ENCODE data around the gene SETD7.

The SETD7 gene

DNA sequence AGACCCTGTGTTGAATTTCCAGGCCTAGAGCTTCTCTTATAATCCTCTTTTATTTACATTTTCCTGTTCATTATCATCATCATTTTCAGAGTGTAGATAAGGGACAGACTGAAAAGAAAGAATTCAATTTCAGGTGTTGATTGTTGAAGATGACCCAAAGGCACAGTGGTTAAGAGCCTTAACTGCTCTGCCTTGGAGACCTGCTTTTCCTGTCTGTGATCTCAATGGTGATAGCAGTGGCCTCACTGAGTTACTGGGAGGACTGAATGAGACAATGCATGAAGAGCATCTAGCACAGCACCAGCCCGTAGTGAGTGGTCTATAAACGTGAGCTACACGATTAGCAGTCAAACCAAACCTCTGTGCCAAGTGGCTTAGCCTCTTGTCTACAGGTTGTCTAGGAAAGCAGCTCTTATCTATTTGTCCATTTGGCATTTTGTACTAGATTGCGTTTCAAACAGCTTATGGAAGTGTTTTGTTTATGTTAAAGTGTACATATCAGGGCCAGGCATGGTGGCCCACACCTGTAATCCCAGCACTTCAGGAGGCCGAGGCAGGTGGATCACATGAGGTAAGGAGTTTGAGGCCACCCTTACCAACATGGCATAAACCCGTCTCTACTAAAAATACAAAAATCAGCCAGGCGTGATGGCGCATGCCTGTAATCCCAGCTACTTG, 41.5 kb downstream of the SETD7 start:
- Histone ChIP-seq H3K27me3 (ENCODE audit: control insufficient read depth in 1 of 2, insufficient read depth in 2 of 2, low read length in 2 of 2) (no peaks in the 10 kb centered on the region), H3K4me3 (ENCODE audit: low read depth in 1 of 2, low read length in 2 of 2) (no peak overlapping the region), H3K36me3 (ENCODE audit: control insufficient read depth in 1 of 2, insufficient read depth in 2 of 2, low read length in 2 of 2) (peaks cover 15 to 41% of the 10 kb centered on the region in 2 donors), H3K4me1 (ENCODE audit: control insufficient read depth in 1 of 2, insufficient read depth in 2 of 2, low read length in 2 of 2) (no peaks in the 10 kb centered on the region), H3K27ac (ENCODE audit: low read depth, low read length) (no peak overlapping the region), H3K9me3 (ENCODE audit: control insufficient read depth in 1 of 2, low read length in 2 of 2) (no peaks in the 10 kb centered on the region), H3K9ac (ENCODE audit: low read depth in 1 of 2, low read length in 2 of 2) (no peak overlapping the region)

DNA sequence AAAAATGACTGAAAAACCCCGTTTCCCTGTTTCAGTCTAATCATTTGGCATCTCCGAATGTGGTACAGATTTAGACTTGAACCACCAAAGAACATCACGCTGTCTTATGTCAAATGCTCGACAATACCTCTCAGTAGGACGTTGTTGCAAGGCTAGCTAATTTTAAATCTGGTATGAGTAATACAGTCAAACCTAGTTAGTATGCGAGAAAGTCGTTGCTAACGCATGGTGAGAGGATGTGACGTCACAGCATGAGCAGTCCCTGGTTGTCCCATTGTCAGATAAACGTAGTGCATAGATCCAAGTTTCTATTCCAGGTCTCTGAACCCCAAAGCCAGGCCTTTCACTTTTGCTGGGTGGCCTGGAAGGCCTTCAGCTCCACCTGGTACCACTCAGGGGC, 44.7 kb downstream of the SETD7 start:
- Histone ChIP-seq H3K36me3 (ENCODE audit: control insufficient read depth in 1 of 2, insufficient read depth in 2 of 2, low read length in 2 of 2) (peaks cover 15 to 38% of the 10 kb centered on the region in 2 donors), H3K4me3 (ENCODE audit: low read depth in 1 of 2, low read length in 2 of 2) (no peak overlapping the region), H3K27ac (ENCODE audit: low read depth, low read length) (no peak overlapping the region), H3K27me3 (ENCODE audit: control insufficient read depth in 1 of 2, insufficient read depth in 2 of 2, low read length in 2 of 2) (no peaks in the 10 kb centered on the region), H3K9me3 (ENCODE audit: control insufficient read depth in 1 of 2, low read length in 2 of 2) (no peaks in the 10 kb centered on the region), H3K4me1 (ENCODE audit: control insufficient read depth in 1 of 2, insufficient read depth in 2 of 2, low read length in 2 of 2) (no peaks in the 10 kb centered on the region), H3K9ac (ENCODE audit: low read depth in 1 of 2, low read length in 2 of 2) (no peak overlapping the region)

DNA sequence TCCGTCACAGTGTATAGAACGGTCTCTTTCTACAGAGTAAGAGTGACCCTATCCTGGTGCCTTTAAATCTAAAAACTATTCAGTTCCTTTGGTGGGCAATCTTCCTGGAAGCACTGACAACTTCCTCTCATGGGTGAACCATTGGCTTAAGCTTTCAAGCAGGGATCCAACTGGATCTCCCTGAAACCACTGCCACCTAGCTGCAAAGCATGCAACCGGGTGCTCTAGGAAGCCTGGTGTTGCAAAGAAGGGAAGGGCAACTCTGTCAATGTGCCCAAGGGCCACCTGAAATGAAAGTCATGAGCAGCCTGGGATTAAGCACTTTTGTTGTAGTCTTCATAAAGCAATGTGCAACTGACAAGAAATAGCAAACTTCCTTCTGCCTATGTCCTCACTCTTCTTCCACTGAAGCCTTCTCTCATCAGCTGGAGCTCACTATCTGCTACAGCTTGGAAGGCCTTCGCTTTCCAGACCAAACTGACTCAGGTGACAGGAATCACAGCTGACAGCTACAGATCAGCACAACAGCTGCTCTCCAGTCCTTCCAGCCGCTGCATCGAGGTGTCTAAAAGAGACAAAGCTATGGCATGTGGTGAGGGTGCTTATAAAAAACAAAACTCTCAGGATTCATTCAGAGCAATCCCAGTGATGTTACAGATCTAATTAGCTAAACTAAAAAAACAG, 46.1 kb downstream of the SETD7 start:
- H3K9me3 ChIP-seq (ENCODE audit: control insufficient read depth in 1 of 2, low read length in 2 of 2) = no peaks in the 10 kb centered on the region
- H3K9ac ChIP-seq (ENCODE audit: low read depth in 1 of 2, low read length in 2 of 2) = no peak overlapping the region
- no peaks in the 10 kb centered on the region for H3K27me3 ChIP-seq (ENCODE audit: control insufficient read depth in 1 of 2, insufficient read depth in 2 of 2, low read length in 2 of 2)
- peaks cover 15 to 31% of the 10 kb centered on the region in 2 donors for H3K36me3 ChIP-seq (ENCODE audit: control insufficient read depth in 1 of 2, insufficient read depth in 2 of 2, low read length in 2 of 2)
- no peak overlapping the region for H3K27ac ChIP-seq (ENCODE audit: low read depth, low read length)
- H3K4me3 ChIP-seq (ENCODE audit: low read depth in 1 of 2, low read length in 2 of 2) = no peak overlapping the region
- no peaks in the 10 kb centered on the region for H3K4me1 ChIP-seq (ENCODE audit: control insufficient read depth in 1 of 2, insufficient read depth in 2 of 2, low read length in 2 of 2)

DNA sequence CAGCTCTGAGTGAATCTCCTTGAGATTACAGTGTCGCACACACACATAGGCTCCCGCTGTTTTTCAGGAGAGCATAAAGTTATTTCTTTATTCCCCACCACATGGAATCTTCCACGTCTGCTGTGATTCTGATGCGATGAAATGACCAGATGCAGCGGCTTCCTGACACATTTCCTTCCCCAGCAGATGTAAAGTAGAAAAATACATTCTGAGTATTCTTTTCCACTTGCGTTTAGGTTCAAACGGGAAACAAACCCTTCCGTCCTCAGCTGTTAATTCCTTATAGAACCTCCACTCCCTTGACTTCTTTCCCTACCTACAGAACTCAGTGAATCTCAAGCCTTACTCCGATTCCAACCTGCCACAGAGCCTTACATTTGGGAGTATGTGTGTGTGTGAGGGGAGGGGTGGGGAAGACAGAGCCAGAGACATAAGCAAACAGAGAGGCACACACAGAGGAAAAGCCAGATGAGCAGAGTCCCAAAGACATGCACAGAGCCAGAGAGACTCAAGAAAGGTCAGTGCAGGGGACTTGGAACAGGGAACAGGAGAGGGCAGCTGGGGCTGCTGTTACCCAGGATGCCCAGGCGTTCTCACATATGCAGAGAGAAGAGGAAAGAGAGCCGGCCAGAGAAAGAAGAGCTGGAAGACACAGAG, 47.3 kb downstream of the SETD7 start:
- no peak overlapping the region for H3K9ac ChIP-seq (ENCODE audit: low read depth in 1 of 2, low read length in 2 of 2)
- no peaks in the 10 kb centered on the region for H3K4me1 ChIP-seq (ENCODE audit: control insufficient read depth in 1 of 2, insufficient read depth in 2 of 2, low read length in 2 of 2)
- H3K9me3 ChIP-seq (ENCODE audit: control insufficient read depth in 1 of 2, low read length in 2 of 2) = no peaks in the 10 kb centered on the region
- peaks cover 11 to 27% of the 10 kb centered on the region in 2 donors for H3K36me3 ChIP-seq (ENCODE audit: control insufficient read depth in 1 of 2, insufficient read depth in 2 of 2, low read length in 2 of 2)
- no peak overlapping the region for H3K4me3 ChIP-seq (ENCODE audit: low read depth in 1 of 2, low read length in 2 of 2)
- H3K27me3 ChIP-seq (ENCODE audit: control insufficient read depth in 1 of 2, insufficient read depth in 2 of 2, low read length in 2 of 2) = no peaks in the 10 kb centered on the region
- H3K27ac ChIP-seq (ENCODE audit: low read depth, low read length) = no peak overlapping the region

DNA sequence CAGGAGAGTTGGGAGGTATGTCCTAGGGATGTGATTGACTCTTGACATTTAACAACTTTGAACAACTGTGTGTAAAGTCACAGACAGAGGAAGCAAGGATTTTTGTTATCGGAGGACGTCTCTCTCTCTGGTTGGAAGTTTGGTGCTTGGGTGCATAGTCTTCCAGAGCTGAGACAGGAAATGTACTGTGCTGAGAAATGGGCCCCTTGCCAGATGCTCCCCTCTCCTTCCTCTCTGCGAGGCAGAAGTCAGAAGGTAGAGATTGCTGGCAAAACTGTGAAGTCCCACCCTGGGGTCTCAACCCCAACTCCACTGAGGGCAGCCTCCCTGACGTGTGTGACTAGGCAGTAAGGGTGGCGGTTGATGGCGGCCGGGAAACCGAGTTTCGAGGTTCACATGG, 49.2 kb downstream of the SETD7 start:
- no peak overlapping the region for H3K9ac ChIP-seq (ENCODE audit: low read depth in 1 of 2, low read length in 2 of 2)
- H3K4me3 ChIP-seq (ENCODE audit: low read depth in 1 of 2, low read length in 2 of 2) = no peak overlapping the region
- H3K36me3 ChIP-seq (ENCODE audit: control insufficient read depth in 1 of 2, insufficient read depth in 2 of 2, low read length in 2 of 2) = peaks cover 8 to 25% of the 10 kb centered on the region in 2 donors
- H3K27ac ChIP-seq (ENCODE audit: low read depth, low read length) = no peak overlapping the region
- H3K9me3 ChIP-seq (ENCODE audit: control insufficient read depth in 1 of 2, low read length in 2 of 2) = no peaks in the 10 kb centered on the region
- no peaks in the 10 kb centered on the region for H3K27me3 ChIP-seq (ENCODE audit: control insufficient read depth in 1 of 2, insufficient read depth in 2 of 2, low read length in 2 of 2)
- no peaks in the 10 kb centered on the region for H3K4me1 ChIP-seq (ENCODE audit: control insufficient read depth in 1 of 2, insufficient read depth in 2 of 2, low read length in 2 of 2)

DNA sequence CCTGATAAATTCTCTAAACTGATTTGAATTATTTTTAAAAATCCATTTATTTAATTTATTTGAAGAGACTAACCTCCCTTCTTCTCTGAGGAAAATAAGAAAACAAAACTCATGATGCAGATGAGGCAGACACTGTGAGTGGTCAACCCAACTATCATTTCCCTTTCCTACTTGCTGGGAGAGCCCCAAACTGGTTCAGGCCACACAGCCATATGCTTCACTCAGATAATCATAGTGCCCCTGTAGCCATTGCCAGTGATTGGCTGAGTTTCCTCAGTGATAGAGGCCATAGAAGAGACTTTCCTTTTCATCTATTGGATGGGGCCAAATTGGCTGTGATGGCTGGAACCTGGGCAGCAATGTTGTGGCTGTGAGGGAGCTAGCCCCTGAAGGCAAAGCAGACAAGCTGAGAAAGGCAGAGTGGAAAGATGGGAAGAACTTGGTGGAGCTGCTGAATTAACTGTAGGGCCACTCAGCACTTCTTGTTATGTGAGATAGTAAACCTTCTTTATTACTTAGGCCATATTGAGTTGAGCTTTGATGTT, 52.3 kb downstream of the SETD7 start:
- H3K27me3 ChIP-seq (ENCODE audit: control insufficient read depth in 1 of 2, insufficient read depth in 2 of 2, low read length in 2 of 2) = no peaks in the 10 kb centered on the region
- no peak overlapping the region for H3K4me3 ChIP-seq (ENCODE audit: low read depth in 1 of 2, low read length in 2 of 2)

DNA sequence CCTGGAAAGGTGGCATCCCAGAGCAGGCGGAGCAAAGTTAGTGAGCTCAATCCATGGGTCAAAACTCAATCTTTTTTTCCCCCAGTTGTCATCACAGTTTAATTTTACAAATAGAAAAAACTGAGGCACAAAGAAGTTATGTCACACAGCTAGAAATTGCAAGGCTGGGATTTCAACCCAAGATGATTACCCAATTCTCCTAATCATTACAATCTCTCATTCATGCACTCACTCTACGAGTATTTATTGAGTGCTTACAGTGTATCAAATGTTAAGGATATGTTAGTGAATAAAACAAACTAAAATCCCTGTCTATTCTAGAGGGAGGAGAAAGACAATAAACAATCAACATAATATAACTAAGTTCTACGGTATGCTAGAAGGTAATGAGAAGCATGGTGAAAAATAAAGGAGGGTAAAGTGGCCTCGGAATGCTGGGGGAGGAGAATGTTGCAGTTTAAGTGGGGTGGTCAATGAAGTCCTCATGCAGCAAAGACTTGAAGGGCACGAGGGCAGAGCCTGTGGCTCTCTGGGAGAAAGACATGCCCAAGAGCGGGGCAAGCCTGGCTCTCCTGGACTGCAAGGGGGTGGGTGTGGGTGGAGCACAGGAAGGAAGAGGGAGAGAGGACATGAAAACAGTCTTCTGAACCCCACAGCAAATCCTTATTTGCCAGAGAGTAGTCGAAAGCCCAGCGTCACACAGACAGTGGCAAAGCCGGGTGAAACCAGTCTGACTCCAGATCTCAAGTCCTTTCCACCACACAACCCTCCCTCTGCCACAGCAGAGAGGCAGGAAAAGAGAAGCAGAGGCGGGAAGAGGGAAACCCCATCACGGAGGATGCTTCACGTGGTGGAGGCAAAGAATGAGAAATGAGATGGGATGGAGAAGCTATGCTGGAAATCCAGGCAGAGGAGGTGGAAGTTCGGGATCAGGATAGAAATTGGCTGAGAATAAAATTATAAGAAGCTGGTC, 53.8 kb downstream of the SETD7 start:
- Histone ChIP-seq H3K4me3 (ENCODE audit: low read depth in 1 of 2, low read length in 2 of 2) (no peak overlapping the region), H3K27ac (ENCODE audit: low read depth, low read length) (no peak overlapping the region), H3K4me1 (ENCODE audit: control insufficient read depth in 1 of 2, insufficient read depth in 2 of 2, low read length in 2 of 2) (no peaks in the 10 kb centered on the region), H3K36me3 (ENCODE audit: control insufficient read depth in 1 of 2, insufficient read depth in 2 of 2, low read length in 2 of 2) (peaks cover 0 to 6% of the 10 kb centered on the region in 2 donors), H3K27me3 (ENCODE audit: control insufficient read depth in 1 of 2, insufficient read depth in 2 of 2, low read length in 2 of 2) (no peaks in the 10 kb centered on the region), H3K9me3 (ENCODE audit: control insufficient read depth in 1 of 2, low read length in 2 of 2) (no peaks in the 10 kb centered on the region), H3K9ac (ENCODE audit: low read depth in 1 of 2, low read length in 2 of 2) (no peak overlapping the region)

More for the DNA sequence above, 52.3 kb downstream of the SETD7 start:
- Histone ChIP-seq H3K4me1 (ENCODE audit: control insufficient read depth in 1 of 2, insufficient read depth in 2 of 2, low read length in 2 of 2) (no peaks in the 10 kb centered on the region), H3K9me3 (ENCODE audit: control insufficient read depth in 1 of 2, low read length in 2 of 2) (no peaks in the 10 kb centered on the region), H3K36me3 (ENCODE audit: control insufficient read depth in 1 of 2, insufficient read depth in 2 of 2, low read length in 2 of 2) (peaks cover 0 to 11% of the 10 kb centered on the region in 2 donors), H3K9ac (ENCODE audit: low read depth in 1 of 2, low read length in 2 of 2) (no peak overlapping the region), H3K27ac (ENCODE audit: low read depth, low read length) (no peak overlapping the region)

DNA sequence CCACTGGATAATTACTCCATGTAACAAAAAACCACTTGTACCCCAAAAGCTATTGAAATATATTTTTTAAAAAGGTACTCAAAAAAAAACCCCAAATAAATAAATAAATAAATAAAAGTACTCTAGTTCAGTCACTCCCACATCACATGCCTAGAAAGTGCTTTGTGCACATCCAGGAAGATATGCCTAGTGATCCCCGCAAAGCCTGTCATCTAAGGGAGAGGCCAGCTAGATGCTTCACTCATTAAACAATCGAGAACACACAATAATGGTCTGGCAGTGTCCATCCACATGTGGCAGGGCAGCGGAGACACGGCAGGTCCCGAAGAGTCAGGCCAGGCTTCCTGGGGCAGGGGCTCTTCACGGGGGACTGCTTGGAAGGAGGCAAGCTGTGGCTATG, 54.5 kb downstream of the SETD7 start:
- H3K4me1 ChIP-seq (ENCODE audit: control insufficient read depth in 1 of 2, insufficient read depth in 2 of 2, low read length in 2 of 2) = no peaks in the 10 kb centered on the region
- no peaks in the 10 kb centered on the region for H3K27me3 ChIP-seq (ENCODE audit: control insufficient read depth in 1 of 2, insufficient read depth in 2 of 2, low read length in 2 of 2)
- H3K9me3 ChIP-seq (ENCODE audit: control insufficient read depth in 1 of 2, low read length in 2 of 2) = no peaks in the 10 kb centered on the region
- peaks cover 0 to under 1% of the 10 kb centered on the region in 2 donors for H3K36me3 ChIP-seq (ENCODE audit: control insufficient read depth in 1 of 2, insufficient read depth in 2 of 2, low read length in 2 of 2)
- no peak overlapping the region for H3K27ac ChIP-seq (ENCODE audit: low read depth, low read length)
- no peak overlapping the region for H3K9ac ChIP-seq (ENCODE audit: low read depth in 1 of 2, low read length in 2 of 2)
- no peak overlapping the region for H3K4me3 ChIP-seq (ENCODE audit: low read depth in 1 of 2, low read length in 2 of 2)

DNA sequence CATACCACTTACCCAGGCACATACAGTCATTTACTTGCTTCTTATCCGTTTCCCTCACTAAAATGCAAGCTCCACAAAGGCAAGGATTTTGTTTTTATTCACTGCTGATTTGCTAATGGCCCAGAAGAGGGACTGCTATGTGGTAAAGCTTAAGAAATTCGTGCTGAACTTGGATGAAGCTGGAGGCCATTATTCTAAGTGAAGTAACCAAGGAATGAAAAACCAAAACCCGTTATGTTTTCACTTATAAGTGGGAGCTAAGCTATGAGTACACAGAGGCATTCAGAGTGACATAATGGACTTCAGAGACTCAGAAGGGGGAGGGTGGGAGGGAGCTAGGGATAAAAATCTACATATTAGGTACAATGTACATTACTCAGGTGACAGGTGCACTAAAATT, 54.9 kb downstream of the SETD7 start:
- no peaks in the 10 kb centered on the region for H3K36me3 ChIP-seq (ENCODE audit: control insufficient read depth in 1 of 2, insufficient read depth in 2 of 2, low read length in 2 of 2)
- H3K4me1 ChIP-seq (ENCODE audit: control insufficient read depth in 1 of 2, insufficient read depth in 2 of 2, low read length in 2 of 2) = no peaks in the 10 kb centered on the region
- no peaks in the 10 kb centered on the region for H3K9me3 ChIP-seq (ENCODE audit: control insufficient read depth in 1 of 2, low read length in 2 of 2)
- H3K27ac ChIP-seq (ENCODE audit: low read depth, low read length) = no peak overlapping the region
- H3K4me3 ChIP-seq (ENCODE audit: low read depth in 1 of 2, low read length in 2 of 2) = no peak overlapping the region
- H3K9ac ChIP-seq (ENCODE audit: low read depth in 1 of 2, low read length in 2 of 2) = no peak overlapping the region
- H3K27me3 ChIP-seq (ENCODE audit: control insufficient read depth in 1 of 2, insufficient read depth in 2 of 2, low read length in 2 of 2) = no peaks in the 10 kb centered on the region
